NB4 (cell line): ENCODE data around the gene SYCE1.
"Not testable (repeated sequence)": the region's sequence is repeated elsewhere in the genome, so short reads cannot be mapped to it uniquely, and the experiment has no call there.

Experiments used
- DNase-seq: peaks from one replicate; pipeline ENCODE4 v3.0.0; 2010; ENCODE audit warnings: low read depth
- H3K4me3 ChIP-seq: one replicate; pipeline ENCODE4 v1.5.1; 2011; ENCODE audit warnings: mild to moderate bottlenecking, low read depth, low read length, moderate library complexity
- CTCF ChIP-seq: IDR thresholded peaks from one replicate; pipeline ENCODE4 v1.5.1; 2012; ENCODE audit warnings: low read depth, low read length
- MAX ChIP-seq: IDR thresholded peaks from 2 replicates; pipeline ENCODE4 v1.6.1; 2011; ENCODE audit warnings: low read depth, low read length
- MYC ChIP-seq: IDR thresholded peaks from 2 replicates; pipeline ENCODE4 v1.6.1; 2011; ENCODE audit warnings: low read depth, low read length
- POLR2A ChIP-seq: IDR thresholded peaks from 2 replicates; pipeline ENCODE4 v1.6.1; 2011; ENCODE audit warnings: mild to moderate bottlenecking; ENCODE audit not compliant: insufficient read length; ENCODE audit errors: extremely low read depth

The SYCE1 gene

GRCh38 chr10:133555521-133555920 lies 9.9 kb downstream of the SYCE1 start:
- no peak for TF ChIP-seq POLR2A
- TF ChIP-seq MYC: no peak
- TF ChIP-seq MAX: no peak
- no peak for TF ChIP-seq CTCF
- no peak for DNase-seq
- no peak overlapping the region for H3K4me3 ChIP-seq

- no peak for DNase-seq
- no peak for TF ChIP-seq MAX
- TF ChIP-seq MYC: no peak
- no peak for TF ChIP-seq CTCF
- no peak for TF ChIP-seq POLR2A
- H3K4me3 ChIP-seq: no peak overlapping the region
These were observed 10.8 kb downstream of the SYCE1 start for GRCh38 chr10:133554600-133554999.

GRCh38 chr10:133544506-133544905 lies 20.9 kb downstream of the SYCE1 start:
- H3K4me3 ChIP-seq: no peak overlapping the region
- peak; percentile 39 for DNase-seq
- TF ChIP-seq MYC: peak; percentile 45; the same call in 1 of the 2 replicates
- peak; percentile 81 for TF ChIP-seq MAX
- no peak for TF ChIP-seq CTCF
- TF ChIP-seq POLR2A: no peak

- H3K4me3 ChIP-seq, DNase-seq: not testable (repeated sequence)
These were observed 23.9 kb downstream of the SYCE1 start for GRCh38 chr10:133541441-133541975.

GRCh38 chr10:133537546-133538545 lies 27.5 kb downstream of the SYCE1 start:
- H3K4me3 ChIP-seq: no peak overlapping the region
- no peak for DNase-seq
- TF ChIP-seq MAX: no peak
- no peak for TF ChIP-seq CTCF
- no peak for TF ChIP-seq MYC
- TF ChIP-seq POLR2A: no peak

GRCh38 chr10:133536198-133536597 lies 29.2 kb downstream of the SYCE1 start:
- no peak for DNase-seq
- H3K4me3 ChIP-seq: no peak overlapping the region
- TF ChIP-seq CTCF (no peak), POLR2A (no peak), MYC (no peak), MAX (no peak)
